Glomerular visceral epithelial cell (primary cell): ENCODE data around the gene PCYT1A.
A peak's percentile ranks its signal among the peaks of the same experiment; 100 is the strongest.
"Not testable (repeated sequence)": the region's sequence is repeated elsewhere in the genome, so short reads cannot be mapped to it uniquely, and the experiment has no call there.

ENCODE experiments used
- DNase-seq: peaks from one replicate; pipeline ENCODE4 v3.0.0-alpha.2; 2016; ENCODE audit errors: extremely low spot score

The PCYT1A gene

GRCh38 chr3:196287090-196287439, 461 bp downstream of the PCYT1A start:
- peak; percentile 17 for DNase-seq

- no peak for DNase-seq
Measured at GRCh38 chr3:196284396-196284795, 3.1 kb downstream of the PCYT1A start.

- DNase-seq: no peak
Measured at GRCh38 chr3:196281962-196282361, 5.6 kb downstream of the PCYT1A start.

- DNase-seq: no peak
Measured at GRCh38 chr3:196280689-196281440, 6.7 kb downstream of the PCYT1A start.

GRCh38 chr3:196275126-196275525, 12.4 kb downstream of the PCYT1A start:
- no peak for DNase-seq

GRCh38 chr3:196274585-196274984, 12.9 kb downstream of the PCYT1A start:
- no peak for DNase-seq

GRCh38 chr3:196273655-196274054, 13.9 kb downstream of the PCYT1A start:
- no peak for DNase-seq

GRCh38 chr3:196272826-196273225, 14.7 kb downstream of the PCYT1A start:
- no peak for DNase-seq

GRCh38 chr3:196270499-196270898, 17.0 kb downstream of the PCYT1A start:
- no peak for DNase-seq

GRCh38 chr3:196268284-196269163, 19.0 kb downstream of the PCYT1A start:
- no peak for DNase-seq

- DNase-seq: no peak
Measured at GRCh38 chr3:196263819-196264218, 23.7 kb downstream of the PCYT1A start.

GRCh38 chr3:196260784-196261183, 26.7 kb downstream of the PCYT1A start:
- no peak for DNase-seq

GRCh38 chr3:196255776-196256175, 31.8 kb downstream of the PCYT1A start:
- DNase-seq: no peak

GRCh38 chr3:196254376-196255283, 32.9 kb downstream of the PCYT1A start:
- DNase-seq: peak; percentile 9

- DNase-seq: no peak
Measured at GRCh38 chr3:196251918-196252317, 35.6 kb downstream of the PCYT1A start.

GRCh38 chr3:196246612-196247308, 40.8 kb downstream of the PCYT1A start:
- peak; percentile 51 for DNase-seq

GRCh38 chr3:196244166-196244565, 43.4 kb downstream of the PCYT1A start:
- not testable (repeated sequence) for DNase-seq

GRCh38 chr3:196241704-196242103, 45.8 kb downstream of the PCYT1A start:
- no peak for DNase-seq

- DNase-seq: no peak
Measured at GRCh38 chr3:196240424-196240823, 47.1 kb downstream of the PCYT1A start.

- peak; percentile 38 for DNase-seq
Measured at GRCh38 chr3:196238612-196239560, 48.6 kb downstream of the PCYT1A start.
